Dedifferentiated amniotic fluid mesenchymal stem cell (primary cell): ENCODE measurements around the gene NUDT14.

Source experiments
- DNase-seq: peaks from one replicate; pipeline ENCODE4 v3.0.0-alpha.2; 2016; ENCODE audit errors: extremely low spot score

The NUDT14 gene

GRCh38 chr14:105132921-105133654 lies 48.0 kb downstream of the NUDT14 start:
- DNase-seq = no peak

GRCh38 chr14:105131241-105131640 lies 49.9 kb downstream of the NUDT14 start:
- DNase-seq = no peak

- DNase-seq = no peak
These were observed 53.1 kb downstream of the NUDT14 start for GRCh38 chr14:105128059-105128458.

- DNase-seq = no peak
These were observed 54.2 kb downstream of the NUDT14 start for GRCh38 chr14:105126981-105127329.

- no peak for DNase-seq
These were observed 54.8 kb downstream of the NUDT14 start for GRCh38 chr14:105126126-105126980.

GRCh38 chr14:105124823-105125222 lies 56.3 kb downstream of the NUDT14 start:
- DNase-seq = no peak

- DNase-seq = no peak
These were observed 56.9 kb downstream of the NUDT14 start for GRCh38 chr14:105123981-105124765.

- DNase-seq = no peak
These were observed 57.9 kb downstream of the NUDT14 start for GRCh38 chr14:105123064-105123665.
